Activated CD4-positive, alpha-beta T cell treated with anti-CD3 and anti-CD28 coated beads for 36 hours (primary cell): Measurements from ENCODE around the gene TMEM178B. TPM values are rescaled to one million over a fixed set of nuclear protein-coding genes. Genes with fewer than 3 reads are reported as not detected.
"Not testable (repeated sequence)": the region's sequence is repeated elsewhere in the genome, so short reads cannot be mapped to it uniquely, and the experiment has no call there.

Source experiments
- ATAC-seq: fragments of 200-7000 bp; cut with Tn5 transposase; one replicate; pipeline ENCODE4 v1.10.0; 2021; ENCODE audit warnings: mild to moderate bottlenecking, moderate library complexity
- CTCF ChIA-PET: fragments of 350-600 bp; sonication (Branson Sonifier 250); formaldehyde crosslinking; loops from one replicate; lab custom pipeline; 2021; ENCODE audit warnings: antibody characterized with exemption; lab: Charles Lee
- POLR2A ChIA-PET: fragments of 350-600 bp; sonication (Branson Sonifier 250); formaldehyde crosslinking; loops from one replicate; lab custom pipeline; 2021; ENCODE audit warnings: antibody characterized with exemption, inconsistent platforms; lab: Charles Lee
- DNase-seq: peaks from one replicate; pipeline ENCODE4 v3.0.0-alpha.2; 2020
- H3K27ac Mint-ChIP-seq: one replicate; pipeline ENCODE4 v1.8.0; 2021; ENCODE audit warnings: mixed read lengths
- H3K27me3 Mint-ChIP-seq: one replicate; pipeline ENCODE4 v1.8.0; 2021; ENCODE audit warnings: mixed read lengths
- H3K36me3 Mint-ChIP-seq: one replicate; pipeline ENCODE4 v1.8.0; 2021; ENCODE audit warnings: low read depth, mixed read lengths
- H3K4me1 Mint-ChIP-seq: one replicate; pipeline ENCODE4 v1.8.0; 2021; ENCODE audit warnings: mixed read lengths
- H3K4me3 Mint-ChIP-seq: one replicate; pipeline ENCODE4 v1.8.0; 2021; ENCODE audit warnings: mild to moderate bottlenecking, moderate library complexity, mixed read lengths
- H3K9me3 Mint-ChIP-seq: one replicate; pipeline ENCODE4 v1.8.0; 2021; ENCODE audit warnings: low read depth, mixed read lengths
- intact Hi-C, 2 experiments: fragments of 100-400 bp; cut with DNase I in 1 of 2; cut with micrococcal nuclease in 1 of 2; formaldehyde crosslinking; loops; one replicate each; pipeline versions ENCODE4 v1.14.2 to v1.15.1; 2022 to 2024; cut with DNase I, micrococcal nuclease
- total RNA-seq, 2 experiments: library from RNA; stranded (reverse); gene quantifications; one replicate each; pipeline ENCODE4 v1.2.3, GENCODE V29; 2021

Gene TMEM178B
- total RNA-seq, 2 experiments from 2014 or later, result 0.23 TPM

GRCh38 chr7:141386881-141387280, 313.0 kb downstream of the TMEM178B start:
- no peaks in the 10 kb centered on the region for H3K9me3 Mint-ChIP-seq
- no peak overlapping the region for H3K27ac Mint-ChIP-seq
- no peaks in the 10 kb centered on the region for H3K36me3 Mint-ChIP-seq
- ATAC-seq, result no peak
- peaks cover 9% of the 10 kb centered on the region for H3K27me3 Mint-ChIP-seq
- DNase-seq, result no peak
- POLR2A ChIA-PET, result no interaction called here
- no peaks in the 10 kb centered on the region for H3K4me1 Mint-ChIP-seq
- no peak overlapping the region for H3K4me3 Mint-ChIP-seq
- intact Hi-C loops, result no loop called here
- CTCF ChIA-PET, result no interaction called here

- Mint-ChIP-seq H3K4me1 (no peaks in the 10 kb centered on the region), H3K27ac (no peak overlapping the region), H3K9me3 (no peaks in the 10 kb centered on the region), H3K36me3 (no peaks in the 10 kb centered on the region), H3K4me3 (no peak overlapping the region), H3K27me3 (peaks cover 7% of the 10 kb centered on the region)
- ChIA-PET CTCF (no interaction called here), POLR2A (no interaction called here)
- no peak for DNase-seq
- intact Hi-C loops, result no loop called here
- ATAC-seq, result no peak
These were observed 313.8 kb downstream of the TMEM178B start for GRCh38 chr7:141387521-141388217.

GRCh38 chr7:141389140-141389796, 315.4 kb downstream of the TMEM178B start:
- H3K27ac Mint-ChIP-seq, result no peak overlapping the region
- no peak for DNase-seq
- CTCF ChIA-PET, result interaction anchor here (1.0 kb wide), 1 partner anchor 145 kb away, joined by 3 read pairs; no protein-coding TSS in a partner anchor
- peaks cover 7% of the 10 kb centered on the region for H3K27me3 Mint-ChIP-seq
- no peak for ATAC-seq
- no peaks in the 10 kb centered on the region for H3K4me1 Mint-ChIP-seq
- POLR2A ChIA-PET, result no interaction called here
- H3K36me3 Mint-ChIP-seq, result no peaks in the 10 kb centered on the region
- no peaks in the 10 kb centered on the region for H3K9me3 Mint-ChIP-seq
- intact Hi-C loops, result no loop called here
- no peak overlapping the region for H3K4me3 Mint-ChIP-seq

GRCh38 chr7:141390339-141390738, 316.5 kb downstream of the TMEM178B start:
- no peak for ATAC-seq

GRCh38 chr7:141393056-141393455, 319.2 kb downstream of the TMEM178B start:
- Mint-ChIP-seq H3K27ac (no peak overlapping the region), H3K27me3 (peaks cover 7% of the 10 kb centered on the region), H3K9me3 (no peaks in the 10 kb centered on the region), H3K4me3 (no peak overlapping the region), H3K36me3 (no peaks in the 10 kb centered on the region), H3K4me1 (no peaks in the 10 kb centered on the region)
- ChIA-PET CTCF (no interaction called here), POLR2A (no interaction called here)
- intact Hi-C loops, result no loop called here
- DNase-seq (no peak), ATAC-seq (no peak)

More at GRCh38 chr7:141390339-141390738, 316.5 kb downstream of the TMEM178B start:
- POLR2A ChIA-PET, result no interaction called here
- H3K27ac Mint-ChIP-seq, result no peak overlapping the region
- no peak for DNase-seq
- intact Hi-C loops, result no loop called here
- H3K4me1 Mint-ChIP-seq, result no peaks in the 10 kb centered on the region
- no peaks in the 10 kb centered on the region for H3K9me3 Mint-ChIP-seq
- no peaks in the 10 kb centered on the region for H3K36me3 Mint-ChIP-seq
- peaks cover 7% of the 10 kb centered on the region for H3K27me3 Mint-ChIP-seq
- CTCF ChIA-PET, result no interaction called here
- H3K4me3 Mint-ChIP-seq, result no peak overlapping the region

- no peaks in the 10 kb centered on the region for H3K9me3 Mint-ChIP-seq
- ATAC-seq (no peak), DNase-seq (no peak)
- ChIA-PET CTCF (no interaction called here), POLR2A (no interaction called here)
- H3K27me3 Mint-ChIP-seq, result peaks cover 12% of the 10 kb centered on the region
- H3K4me3 Mint-ChIP-seq, result no peak overlapping the region
- no peak overlapping the region for H3K27ac Mint-ChIP-seq
- intact Hi-C loops, result no loop called here
- H3K36me3 Mint-ChIP-seq, result no peaks in the 10 kb centered on the region
- no peaks in the 10 kb centered on the region for H3K4me1 Mint-ChIP-seq
These were observed 323.6 kb downstream of the TMEM178B start for GRCh38 chr7:141397236-141398163.

GRCh38 chr7:141400356-141400755, 326.5 kb downstream of the TMEM178B start:
- no peak for DNase-seq
- Mint-ChIP-seq H3K36me3 (no peaks in the 10 kb centered on the region), H3K4me1 (no peaks in the 10 kb centered on the region), H3K27me3 (peaks cover 12% of the 10 kb centered on the region), H3K27ac (no peak overlapping the region), H3K9me3 (no peaks in the 10 kb centered on the region), H3K4me3 (no peak overlapping the region)
- ATAC-seq, result no peak
- ChIA-PET POLR2A (no interaction called here), CTCF (no interaction called here)
- intact Hi-C loops, result no loop called here

GRCh38 chr7:141402277-141402996, 328.6 kb downstream of the TMEM178B start:
- Mint-ChIP-seq H3K9me3 (no peaks in the 10 kb centered on the region), H3K36me3 (no peaks in the 10 kb centered on the region), H3K27ac (no peak overlapping the region), H3K4me1 (no peaks in the 10 kb centered on the region), H3K4me3 (no peak overlapping the region), H3K27me3 (peaks cover 9% of the 10 kb centered on the region)
- CTCF ChIA-PET, result interaction anchor here (0.6 kb wide), 1 partner anchor 58 kb away, joined by 3 read pairs; no protein-coding TSS in a partner anchor
- POLR2A ChIA-PET, result no interaction called here
- ATAC-seq, result no peak
- no peak for DNase-seq
- intact Hi-C loops, result no loop called here

GRCh38 chr7:141403846-141404245, 330.0 kb downstream of the TMEM178B start:
- H3K9me3 Mint-ChIP-seq, DNase-seq, H3K4me3 Mint-ChIP-seq, H3K27me3 Mint-ChIP-seq, intact Hi-C loops, POLR2A ChIA-PET, CTCF ChIA-PET, H3K4me1 Mint-ChIP-seq, ATAC-seq, H3K27ac Mint-ChIP-seq, H3K36me3 Mint-ChIP-seq: not testable (repeated sequence)

GRCh38 chr7:141406347-141406746, 332.5 kb downstream of the TMEM178B start:
- no peaks in the 10 kb centered on the region for H3K4me1 Mint-ChIP-seq
- no peak for ATAC-seq
- DNase-seq, result no peak
- H3K36me3 Mint-ChIP-seq, result no peaks in the 10 kb centered on the region
- no peaks in the 10 kb centered on the region for H3K9me3 Mint-ChIP-seq
- no peak overlapping the region for H3K27ac Mint-ChIP-seq
- H3K4me3 Mint-ChIP-seq, result no peak overlapping the region
- CTCF ChIA-PET, result no interaction called here
- peaks cover 9% of the 10 kb centered on the region for H3K27me3 Mint-ChIP-seq
- POLR2A ChIA-PET, result no interaction called here
- intact Hi-C loops, result no loop called here

GRCh38 chr7:141407893-141408292, 334.0 kb downstream of the TMEM178B start:
- H3K27me3 Mint-ChIP-seq, result peaks cover 11% of the 10 kb centered on the region
- H3K27ac Mint-ChIP-seq, result no peak overlapping the region
- POLR2A ChIA-PET, result no interaction called here
- no peak for ATAC-seq
- CTCF ChIA-PET, result no interaction called here
- H3K4me1 Mint-ChIP-seq, result no peaks in the 10 kb centered on the region
- no peaks in the 10 kb centered on the region for H3K36me3 Mint-ChIP-seq
- no peaks in the 10 kb centered on the region for H3K9me3 Mint-ChIP-seq
- intact Hi-C loops, result no loop called here
- no peak overlapping the region for H3K4me3 Mint-ChIP-seq
- DNase-seq, result no peak
